Smooth muscle cell (in vitro differentiated cells): Measurements from ENCODE around the gene NTRK2. TPM values are rescaled to one million over a fixed set of nuclear protein-coding genes. Genes with fewer than 3 reads are reported as not detected.

Experiments
- DNase-seq: peaks from one replicate; lab custom pipeline; 2025; ENCODE audit not compliant: unreplicated experiment; lab: John Stamatoyannopoulos, UW
- H2AFZ ChIP-seq: fragments of 200-600 bp; sonication (generic); 2 replicates; pipeline ENCODE4 v1.6.0; 2016; ENCODE audit warnings: antibody characterized with exemption, low read depth, mild to moderate bottlenecking
- H3F3A ChIP-seq: fragments of 200-600 bp; sonication (generic); 2 replicates; pipeline ENCODE4 v1.6.0; 2017; ENCODE audit warnings: antibody characterized with exemption, low read depth
- H3K27ac ChIP-seq: fragments of 200-600 bp; sonication (generic); 2 replicates; pipeline ENCODE4 v1.5.1; 2016; ENCODE audit warnings: low read depth, mild to moderate bottlenecking
- H3K27me3 ChIP-seq: fragments of 200-600 bp; sonication (generic); 2 replicates; pipeline ENCODE4 v1.6.1; 2016; ENCODE audit warnings: low read depth, mild to moderate bottlenecking
- H3K36me3 ChIP-seq: fragments of 200-600 bp; sonication (generic); 2 replicates; pipeline ENCODE4 v1.5.1; 2016; ENCODE audit warnings: low read depth
- H3K4me1 ChIP-seq: fragments of 200-600 bp; sonication (generic); 2 replicates; pipeline ENCODE4 v1.5.1; 2016; ENCODE audit warnings: low read depth
- H3K4me2 ChIP-seq: fragments of 200-600 bp; sonication (generic); 2 replicates; pipeline ENCODE4 v1.6.0; 2016; ENCODE audit warnings: mild to moderate bottlenecking
- H3K4me3 ChIP-seq: fragments of 200-600 bp; sonication (generic); 2 replicates; pipeline ENCODE4 v1.5.1; 2016; ENCODE audit warnings: mild to moderate bottlenecking
- H3K79me2 ChIP-seq: fragments of 200-600 bp; sonication (generic); 2 replicates; pipeline ENCODE4 v1.6.0; 2016; ENCODE audit warnings: low read depth, mild to moderate bottlenecking
- H3K9ac ChIP-seq: fragments of 200-600 bp; sonication (generic); 2 replicates; pipeline ENCODE4 v1.6.0; 2016; ENCODE audit warnings: low read depth
- H3K9me3 ChIP-seq: fragments of 200-600 bp; sonication (generic); replicated peaks from 2 replicates; pipeline ENCODE4 v1.5.1; 2016; ENCODE audit warnings: low read depth
- H4K20me1 ChIP-seq: fragments of 200-600 bp; sonication (generic); 2 replicates; pipeline ENCODE4 v1.6.0; 2016; ENCODE audit warnings: low read depth
- WGBS: methylation state at CpG from one replicate; pipeline ENCODE4 v1.1.7; 2016; ENCODE audit warnings: low lambda C conversion rate; 5-methylcytosine and 5-hydroxymethylcytosine counted together
- polyA plus RNA-seq: library from polyadenylated mRNA; unstranded; fragments of >200 nt; fragmentation: Nextera tagmentation; extraction: Ambion mirVana; gene quantifications from 2 replicates; pipeline ENCODE4 v1.2.1, GENCODE V29; 2016
- total RNA-seq: library from RNA; depleted of rRNA; stranded (reverse); fragments of >200 nt; gene quantifications from 2 replicates; pipeline ENCODE4 v1.2.3, GENCODE V29; 2014
- TF ChIP-seq, protein P1 (sequence below): fragments of 200-600 bp; sonication (generic); IDR thresholded peaks from 2 replicates; pipeline ENCODE4 v1.5.1; 2017; ENCODE audit warnings: borderline replicate concordance, mild to moderate bottlenecking, antibody characterized with exemption; ENCODE audit not compliant: insufficient read depth, poor library complexity, severe bottlenecking

The NTRK2 gene
- total and polyA plus RNA-seq, 2 experiments from 2014 or later, result 1.7 to 3.9 TPM

- WGBS, result 88% methylated on average over 3 of the region's 3 CpGs
- H3K4me1 ChIP-seq, result peaks cover 12% of the 10 kb centered on the region
- TF ChIP-seq, protein P1, sequence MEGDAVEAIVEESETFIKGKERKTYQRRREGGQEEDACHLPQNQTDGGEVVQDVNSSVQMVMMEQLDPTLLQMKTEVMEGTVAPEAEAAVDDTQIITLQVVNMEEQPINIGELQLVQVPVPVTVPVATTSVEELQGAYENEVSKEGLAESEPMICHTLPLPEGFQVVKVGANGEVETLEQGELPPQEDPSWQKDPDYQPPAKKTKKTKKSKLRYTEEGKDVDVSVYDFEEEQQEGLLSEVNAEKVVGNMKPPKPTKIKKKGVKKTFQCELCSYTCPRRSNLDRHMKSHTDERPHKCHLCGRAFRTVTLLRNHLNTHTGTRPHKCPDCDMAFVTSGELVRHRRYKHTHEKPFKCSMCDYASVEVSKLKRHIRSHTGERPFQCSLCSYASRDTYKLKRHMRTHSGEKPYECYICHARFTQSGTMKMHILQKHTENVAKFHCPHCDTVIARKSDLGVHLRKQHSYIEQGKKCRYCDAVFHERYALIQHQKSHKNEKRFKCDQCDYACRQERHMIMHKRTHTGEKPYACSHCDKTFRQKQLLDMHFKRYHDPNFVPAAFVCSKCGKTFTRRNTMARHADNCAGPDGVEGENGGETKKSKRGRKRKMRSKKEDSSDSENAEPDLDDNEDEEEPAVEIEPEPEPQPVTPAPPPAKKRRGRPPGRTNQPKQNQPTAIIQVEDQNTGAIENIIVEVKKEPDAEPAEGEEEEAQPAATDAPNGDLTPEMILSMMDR, result no peak
- H2AFZ ChIP-seq, result no peak overlapping the region
- no peak overlapping the region for H3K4me3 ChIP-seq
- H3K9ac ChIP-seq, result no peak overlapping the region
- H4K20me1 ChIP-seq, result no peaks in the 10 kb centered on the region
- H3K79me2 ChIP-seq, result no peaks in the 10 kb centered on the region
- no peak for DNase-seq
- H3K27ac ChIP-seq, result no peak overlapping the region
- no peaks in the 10 kb centered on the region for H3K9me3 ChIP-seq
- no peaks in the 10 kb centered on the region for H3K36me3 ChIP-seq
- no peak overlapping the region for H3K4me2 ChIP-seq
- no peaks in the 10 kb centered on the region for H3K27me3 ChIP-seq
- no peaks in the 10 kb centered on the region for H3F3A ChIP-seq
Measured at GRCh38 chr9:84867186-84867585, 197.7 kb downstream of the NTRK2 start.

- Histone ChIP-seq H3K27me3 (no peaks in the 10 kb centered on the region), H3K4me1 (peaks cover 2% of the 10 kb centered on the region), H3K9ac (no peak overlapping the region), H3K9me3 (no peaks in the 10 kb centered on the region), H4K20me1 (no peaks in the 10 kb centered on the region), H2AFZ (no peak overlapping the region), H3K4me3 (no peak overlapping the region), H3K79me2 (no peaks in the 10 kb centered on the region), H3F3A (no peaks in the 10 kb centered on the region), H3K4me2 (no peak overlapping the region), H3K36me3 (no peaks in the 10 kb centered on the region), H3K27ac (no peak overlapping the region)
- WGBS, result 96% methylated on average over 2 of the region's 2 CpGs
- TF ChIP-seq, protein P1, result no peak
- no peak for DNase-seq
Measured at GRCh38 chr9:84869091-84869490, 199.6 kb downstream of the NTRK2 start.

DNA sequence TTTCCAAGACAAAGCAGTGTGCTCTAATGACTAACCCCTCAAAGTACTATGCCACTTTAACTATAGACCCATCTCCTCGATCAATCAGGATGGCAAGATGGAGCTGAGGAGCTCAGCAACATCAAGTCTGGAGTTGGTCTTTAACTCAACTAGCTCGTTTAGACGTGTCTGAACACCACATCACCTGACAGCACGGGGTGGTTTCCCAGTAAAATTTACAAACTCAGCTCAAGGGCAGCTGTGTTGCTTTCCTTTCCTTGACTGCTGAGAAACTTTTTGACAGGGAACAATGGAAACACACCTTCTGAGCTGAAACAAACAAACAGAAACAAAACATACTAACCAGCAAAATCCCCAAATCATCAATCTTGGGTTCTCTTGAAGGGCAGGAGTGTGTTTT is 202.5 kb downstream of the NTRK2 start:
- 87% methylated on average over 4 of the region's 4 CpGs for WGBS
- Histone ChIP-seq H3K9me3 (no peaks in the 10 kb centered on the region), H3K27me3 (no peaks in the 10 kb centered on the region), H4K20me1 (no peaks in the 10 kb centered on the region), H3K4me1 (peaks cover 10% of the 10 kb centered on the region), H3F3A (no peaks in the 10 kb centered on the region), H3K27ac (no peak overlapping the region), H3K79me2 (no peaks in the 10 kb centered on the region), H3K36me3 (no peaks in the 10 kb centered on the region), H2AFZ (no peak overlapping the region), H3K9ac (no peak overlapping the region), H3K4me2 (no peak overlapping the region), H3K4me3 (no peak overlapping the region)
- TF ChIP-seq, protein P1, result no peak
- DNase-seq, result no peak

GRCh38 chr9:84874022-84874421 is 204.5 kb downstream of the NTRK2 start:
- Histone ChIP-seq H3K27me3 (no peaks in the 10 kb centered on the region), H3K9me3 (no peaks in the 10 kb centered on the region), H3K27ac (no peak overlapping the region), H3K79me2 (no peaks in the 10 kb centered on the region), H4K20me1 (no peaks in the 10 kb centered on the region), H3K4me2 (no peak overlapping the region), H3F3A (no peaks in the 10 kb centered on the region), H3K4me3 (no peak overlapping the region), H3K36me3 (no peaks in the 10 kb centered on the region), H2AFZ (peak overlapping the region; percentile 95), H3K9ac (no peak overlapping the region), H3K4me1 (peaks cover 10% of the 10 kb centered on the region)
- TF ChIP-seq, protein P1, result no peak
- no peak for DNase-seq
- over 99% methylated on average over 4 of the region's 4 CpGs for WGBS
